Adrenal gland (tissue), 5 donors: ENCODE results near the gene SLC38A1.

Experiments
- CTCF ChIP-seq, 6 experiments: fragments of 450-650 bp in 4 of 6; fragments of 200-600 bp in 2 of 6; sonication (generic) in 1 of 6; IDR thresholded peaks; 1 replicate in 5 of 6; 2 replicates in 1 of 6; pipeline versions ENCODE4 v1.5.1 to v1.8.0; 2016 to 2021; ENCODE audit warnings: antibody characterized with exemption in 6 of 6, mild to moderate bottlenecking in 2 of 6, moderate library complexity in 1 of 6
- POLR2A ChIP-seq, 2 donors: fragments of 450-650 bp; IDR thresholded peaks; one replicate each; pipeline ENCODE4 v1.6.1; 2017; ENCODE audit warnings: antibody characterized with exemption in 2 of 2, mild to moderate bottlenecking in 2 of 2, moderate library complexity in 1 of 2
- donor health status: DM: no; HTN: no; CAD: no.

GRCh38 chr12:46206471-46206870 lies 62.4 kb downstream of the SLC38A1 start:
- no peak for TF ChIP-seq POLR2A (IDR thresholded peaks at IDR 0.05)
- TF ChIP-seq CTCF (IDR thresholded peaks at IDR 0.05): no peak
